ENCODE data around the gene SEMA4G.

The SEMA4G gene

DNA sequence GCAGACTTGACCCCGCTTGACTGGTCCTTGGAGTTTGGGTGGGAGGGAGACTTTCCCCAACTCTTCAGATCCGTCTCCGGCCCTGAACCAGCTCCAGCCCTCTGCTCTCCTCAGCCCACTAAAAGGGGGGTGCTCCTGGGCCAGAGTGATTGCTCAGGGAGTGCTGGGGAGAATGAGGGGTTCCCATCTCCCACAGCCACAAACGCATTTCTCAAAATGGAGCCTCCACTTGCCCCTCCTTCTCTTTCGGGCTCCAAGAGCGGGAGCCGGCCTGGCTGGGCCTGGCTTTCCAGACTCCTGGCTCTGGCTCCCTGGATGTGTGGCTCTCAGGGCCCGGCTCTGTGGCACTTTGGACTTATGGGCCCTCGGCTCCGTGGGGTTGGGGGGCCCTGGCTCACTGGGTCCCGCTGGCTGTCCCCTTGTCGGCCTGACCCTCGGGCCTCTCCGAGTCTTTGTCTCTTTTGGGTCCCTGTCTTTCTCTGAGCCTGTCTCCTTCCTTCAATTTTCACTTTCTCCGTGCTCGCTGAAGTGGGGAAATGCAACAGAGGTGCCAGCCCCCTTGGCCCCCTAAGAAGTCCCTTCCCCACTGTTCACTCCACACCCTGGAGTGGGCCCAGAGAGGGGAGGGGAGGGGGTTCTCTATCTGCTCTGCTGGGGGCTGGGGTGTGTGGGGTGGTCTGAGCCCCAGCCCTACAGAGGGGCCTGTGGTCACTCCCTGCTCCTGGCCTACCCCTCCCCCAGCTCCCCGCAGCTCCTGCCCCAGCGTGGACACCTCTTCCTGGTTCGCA lies 31.0 kb downstream of the SEMA4G start:
- H3K4me3 ChIP-seq (replicated peaks; ENCODE audit: low read depth, low read length), result peak overlapping the region; percentile 84
- DNase-seq (ENCODE audit: extremely low read depth, low read depth), result no peak

DNA sequence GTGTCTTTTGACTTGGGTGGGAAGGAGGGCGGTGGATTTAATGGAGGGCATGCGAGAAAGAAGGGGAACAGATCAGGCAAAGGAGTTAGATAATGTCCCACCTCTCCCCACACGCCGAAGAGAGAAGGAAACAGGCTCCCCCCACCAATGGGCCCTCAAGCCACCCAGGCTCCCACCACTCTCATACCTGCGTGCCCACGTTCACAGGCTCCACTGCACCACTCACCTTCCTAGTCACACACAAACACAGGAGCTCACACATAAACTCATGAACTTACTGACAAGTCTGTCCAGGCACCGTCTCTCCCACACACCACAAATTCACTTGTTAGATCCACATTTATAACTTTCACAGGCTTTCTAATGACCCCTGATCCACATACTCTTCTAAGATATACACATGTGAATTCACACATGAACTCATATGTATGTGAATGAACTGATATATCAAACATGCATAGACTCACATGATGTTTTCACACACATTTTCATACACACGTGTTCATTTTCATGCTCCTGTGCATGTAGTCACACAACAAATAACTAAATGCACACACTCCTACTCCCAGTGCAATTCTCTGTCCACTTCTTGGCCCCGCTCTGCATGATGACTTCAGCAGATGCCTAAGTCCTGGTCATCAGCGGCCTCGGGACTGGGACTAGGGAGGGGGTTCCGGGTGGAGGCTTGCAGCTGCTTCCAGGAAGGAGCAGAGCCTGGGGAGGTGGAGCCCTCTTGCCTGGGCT lies 31.8 kb downstream of the SEMA4G start:
- TF ChIP-seq, protein P1, sequence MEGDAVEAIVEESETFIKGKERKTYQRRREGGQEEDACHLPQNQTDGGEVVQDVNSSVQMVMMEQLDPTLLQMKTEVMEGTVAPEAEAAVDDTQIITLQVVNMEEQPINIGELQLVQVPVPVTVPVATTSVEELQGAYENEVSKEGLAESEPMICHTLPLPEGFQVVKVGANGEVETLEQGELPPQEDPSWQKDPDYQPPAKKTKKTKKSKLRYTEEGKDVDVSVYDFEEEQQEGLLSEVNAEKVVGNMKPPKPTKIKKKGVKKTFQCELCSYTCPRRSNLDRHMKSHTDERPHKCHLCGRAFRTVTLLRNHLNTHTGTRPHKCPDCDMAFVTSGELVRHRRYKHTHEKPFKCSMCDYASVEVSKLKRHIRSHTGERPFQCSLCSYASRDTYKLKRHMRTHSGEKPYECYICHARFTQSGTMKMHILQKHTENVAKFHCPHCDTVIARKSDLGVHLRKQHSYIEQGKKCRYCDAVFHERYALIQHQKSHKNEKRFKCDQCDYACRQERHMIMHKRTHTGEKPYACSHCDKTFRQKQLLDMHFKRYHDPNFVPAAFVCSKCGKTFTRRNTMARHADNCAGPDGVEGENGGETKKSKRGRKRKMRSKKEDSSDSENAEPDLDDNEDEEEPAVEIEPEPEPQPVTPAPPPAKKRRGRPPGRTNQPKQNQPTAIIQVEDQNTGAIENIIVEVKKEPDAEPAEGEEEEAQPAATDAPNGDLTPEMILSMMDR (IDR thresholded peaks at IDR 0.05; ENCODE audit: low read depth, low read length, missing control alignments), result no peak
- DNase-seq (ENCODE audit: extremely low read depth, low read depth), result no peak
- peak overlapping the region; percentile 84 for H3K4me3 ChIP-seq (replicated peaks; ENCODE audit: low read depth, low read length)

More for the DNA sequence above, 31.0 kb downstream of the SEMA4G start:
- TF ChIP-seq, protein P1 (IDR thresholded peaks at IDR 0.05; ENCODE audit: low read depth, low read length, missing control alignments), result no peak

DNA sequence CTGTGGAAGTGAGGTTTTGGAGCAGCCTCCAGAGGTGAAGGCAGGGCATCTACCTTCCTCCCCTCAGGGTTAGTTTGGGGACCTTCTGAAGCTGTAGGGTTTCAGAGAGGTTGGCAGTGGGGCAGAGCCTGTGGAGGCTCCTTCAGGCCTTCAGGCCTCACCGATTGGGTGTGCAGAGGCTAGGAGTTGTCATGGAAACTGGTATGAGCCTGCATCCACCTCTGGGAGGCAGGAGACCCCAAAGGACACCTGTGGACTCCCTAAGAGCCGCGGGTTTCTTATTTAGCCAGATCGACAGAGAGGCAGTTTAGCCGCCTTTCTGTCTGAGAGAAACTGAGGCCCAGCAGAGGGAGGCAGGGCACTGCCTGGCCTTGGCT lies 32.3 kb downstream of the SEMA4G start:
- DNase-seq (ENCODE audit: extremely low read depth, low read depth), result no peak
- TF ChIP-seq, protein P1 (IDR thresholded peaks at IDR 0.05; ENCODE audit: low read depth, low read length, missing control alignments), result no peak
- peak overlapping the region; percentile 84 for H3K4me3 ChIP-seq (replicated peaks; ENCODE audit: low read depth, low read length)

DNA sequence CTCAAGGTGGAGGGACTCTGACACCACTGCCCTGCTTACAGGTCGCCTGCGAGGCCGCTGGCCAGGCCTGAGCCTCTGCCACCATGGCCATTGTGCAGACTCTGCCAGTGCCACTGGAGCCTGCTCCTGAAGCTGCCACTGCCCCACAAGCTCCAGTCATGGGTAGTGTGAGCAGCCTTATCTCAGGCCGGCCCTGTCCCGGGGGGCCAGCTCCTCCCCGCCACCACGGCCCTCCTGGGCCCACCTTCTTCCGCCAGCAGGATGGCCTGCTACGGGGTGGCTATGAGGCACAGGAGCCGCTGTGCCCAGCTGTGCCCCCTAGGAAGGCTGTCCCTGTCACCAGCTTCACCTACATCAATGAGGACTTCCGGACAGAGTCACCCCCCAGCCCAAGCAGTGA lies 33.2 kb downstream of the SEMA4G start:
- DNase-seq (ENCODE audit: extremely low read depth, low read depth), result no peak
- TF ChIP-seq, protein P1 (IDR thresholded peaks at IDR 0.05; ENCODE audit: low read depth, low read length, missing control alignments), result no peak
- no peak overlapping the region for H3K4me3 ChIP-seq (replicated peaks; ENCODE audit: low read depth, low read length)

DNA sequence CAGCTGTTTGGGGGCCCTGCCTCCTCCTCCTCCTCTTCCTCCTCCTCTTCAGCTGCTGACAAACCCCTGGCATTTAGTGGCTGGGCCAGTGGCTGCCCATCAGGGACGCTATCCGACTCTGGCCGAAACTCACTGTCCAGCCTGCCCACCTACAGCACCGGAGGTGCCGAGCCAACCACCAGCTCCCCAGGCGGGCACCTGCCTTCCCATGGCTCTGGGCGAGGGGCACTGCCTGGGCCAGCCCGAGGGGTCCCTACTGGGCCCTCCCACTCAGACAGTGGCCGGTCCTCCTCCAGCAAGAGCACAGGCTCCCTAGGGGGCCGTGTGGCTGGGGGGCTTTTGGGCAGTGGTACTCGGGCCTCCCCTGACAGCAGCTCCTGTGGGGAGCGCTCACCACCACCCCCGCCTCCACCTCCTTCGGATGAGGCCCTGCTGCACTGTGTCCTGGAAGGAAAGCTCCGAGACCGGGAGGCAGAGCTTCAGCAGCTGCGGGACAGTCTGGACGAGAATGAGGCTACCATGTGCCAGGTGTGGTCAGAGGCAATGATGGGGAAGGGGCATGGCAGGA lies 34.4 kb downstream of the SEMA4G start:
- no peak overlapping the region for H3K4me3 ChIP-seq (replicated peaks; ENCODE audit: low read depth, low read length)
- TF ChIP-seq, protein P1 (IDR thresholded peaks at IDR 0.05; ENCODE audit: low read depth, low read length, missing control alignments), result no peak
- DNase-seq (ENCODE audit: extremely low read depth, low read depth), result no peak

DNA sequence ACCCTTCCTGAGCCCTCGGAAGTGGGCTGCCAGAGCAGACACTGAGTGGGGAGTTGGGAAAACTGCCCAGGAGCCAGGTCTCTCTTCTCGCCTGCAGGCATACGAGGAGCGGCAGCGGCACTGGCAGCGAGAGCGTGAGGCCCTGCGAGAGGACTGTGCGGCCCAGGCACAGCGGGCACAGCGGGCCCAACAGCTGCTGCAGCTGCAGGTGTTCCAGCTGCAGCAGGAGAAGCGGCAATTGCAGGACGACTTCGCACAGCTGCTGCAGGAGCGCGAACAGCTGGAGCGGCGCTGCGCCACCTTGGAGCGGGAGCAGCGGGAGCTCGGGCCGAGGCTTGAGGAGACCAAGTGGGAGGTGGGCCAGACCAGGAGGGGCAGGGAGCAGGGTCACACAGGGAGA lies 36.1 kb downstream of the SEMA4G start:
- no peak for DNase-seq (ENCODE audit: extremely low read depth, low read depth)
- TF ChIP-seq, protein P1 (IDR thresholded peaks at IDR 0.05; ENCODE audit: low read depth, low read length, missing control alignments), result no peak

More for the DNA sequence above, 36.1 kb downstream of the SEMA4G start:
- no peak overlapping the region for H3K4me3 ChIP-seq (replicated peaks; ENCODE audit: low read depth, low read length)
